ENCODE measurements around the gene SART3.

DNA sequence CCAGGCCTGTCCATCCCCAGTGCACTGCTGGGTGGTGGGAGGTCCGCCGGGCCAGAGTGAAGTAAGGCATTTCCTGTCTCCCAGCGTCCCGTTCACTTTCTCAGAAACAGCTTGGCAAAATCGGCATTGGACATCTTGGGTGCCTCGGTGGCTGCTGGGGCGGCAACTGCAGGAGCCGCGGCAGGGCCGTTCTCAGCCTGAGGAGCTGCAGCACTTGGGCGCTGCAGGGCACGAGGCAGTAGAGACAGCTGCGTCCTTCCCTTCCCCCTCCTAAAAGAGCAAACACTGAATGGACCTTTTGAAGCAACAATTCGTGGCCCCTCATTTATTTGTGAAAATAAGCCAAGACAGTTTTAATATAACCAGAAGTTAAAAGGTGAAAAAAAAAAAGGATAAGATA, 37.6 kb downstream of the SART3 start:
- TF ChIP-seq, protein P1, sequence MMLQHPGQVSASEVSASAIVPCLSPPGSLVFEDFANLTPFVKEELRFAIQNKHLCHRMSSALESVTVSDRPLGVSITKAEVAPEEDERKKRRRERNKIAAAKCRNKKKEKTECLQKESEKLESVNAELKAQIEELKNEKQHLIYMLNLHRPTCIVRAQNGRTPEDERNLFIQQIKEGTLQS (IDR thresholded peaks at IDR 0.05; ENCODE audit: borderline replicate concordance, extremely low read depth, low read depth, low read length): no peak
- no peak for TF ChIP-seq ZNF24 (IDR thresholded peaks at IDR 0.05)
- TF ChIP-seq POLR2A (IDR thresholded peaks at IDR 0.05; ENCODE audit: low read depth, low read length): no peak
- TF ChIP-seq, protein P2, sequence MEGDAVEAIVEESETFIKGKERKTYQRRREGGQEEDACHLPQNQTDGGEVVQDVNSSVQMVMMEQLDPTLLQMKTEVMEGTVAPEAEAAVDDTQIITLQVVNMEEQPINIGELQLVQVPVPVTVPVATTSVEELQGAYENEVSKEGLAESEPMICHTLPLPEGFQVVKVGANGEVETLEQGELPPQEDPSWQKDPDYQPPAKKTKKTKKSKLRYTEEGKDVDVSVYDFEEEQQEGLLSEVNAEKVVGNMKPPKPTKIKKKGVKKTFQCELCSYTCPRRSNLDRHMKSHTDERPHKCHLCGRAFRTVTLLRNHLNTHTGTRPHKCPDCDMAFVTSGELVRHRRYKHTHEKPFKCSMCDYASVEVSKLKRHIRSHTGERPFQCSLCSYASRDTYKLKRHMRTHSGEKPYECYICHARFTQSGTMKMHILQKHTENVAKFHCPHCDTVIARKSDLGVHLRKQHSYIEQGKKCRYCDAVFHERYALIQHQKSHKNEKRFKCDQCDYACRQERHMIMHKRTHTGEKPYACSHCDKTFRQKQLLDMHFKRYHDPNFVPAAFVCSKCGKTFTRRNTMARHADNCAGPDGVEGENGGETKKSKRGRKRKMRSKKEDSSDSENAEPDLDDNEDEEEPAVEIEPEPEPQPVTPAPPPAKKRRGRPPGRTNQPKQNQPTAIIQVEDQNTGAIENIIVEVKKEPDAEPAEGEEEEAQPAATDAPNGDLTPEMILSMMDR (IDR thresholded peaks at IDR 0.05 in 2 of 3, conservative IDR thresholded peaks at IDR 0.05 in 1 of 3; ENCODE audit: control insufficient read depth in 2 of 3, extremely low read depth in 1 of 3, insufficient read depth in 1 of 3, low read depth in 3 of 3, low read length in 3 of 3): no peak
- TF ChIP-seq, protein P3, sequence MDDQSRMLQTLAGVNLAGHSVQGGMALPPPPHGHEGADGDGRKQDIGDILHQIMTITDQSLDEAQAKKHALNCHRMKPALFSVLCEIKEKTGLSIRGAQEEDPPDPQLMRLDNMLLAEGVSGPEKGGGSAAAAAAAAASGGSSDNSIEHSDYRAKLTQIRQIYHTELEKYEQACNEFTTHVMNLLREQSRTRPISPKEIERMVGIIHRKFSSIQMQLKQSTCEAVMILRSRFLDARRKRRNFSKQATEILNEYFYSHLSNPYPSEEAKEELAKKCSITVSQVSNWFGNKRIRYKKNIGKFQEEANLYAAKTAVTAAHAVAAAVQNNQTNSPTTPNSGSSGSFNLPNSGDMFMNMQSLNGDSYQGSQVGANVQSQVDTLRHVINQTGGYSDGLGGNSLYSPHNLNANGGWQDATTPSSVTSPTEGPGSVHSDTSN (IDR thresholded peaks at IDR 0.05; ENCODE audit: insufficient replicate concordance, low read depth, low read length): no peak

Data from GM12878 (cell line).